Cardiac fibroblast (primary cell): ENCODE results near the gene TMEM38A.
"Not testable (repeated sequence)": the region's sequence is repeated elsewhere in the genome, so short reads cannot be mapped to it uniquely, and the experiment has no call there.

Source experiments
- DNase-seq, 2 donors: peaks; one replicate each; pipeline versions ENCODE4 v3.0.0 to v3.0.0-alpha.2; 2010; ENCODE audit warnings: low read depth in 2 of 2
- H3K4me3 ChIP-seq, 2 donors: replicated peaks in 1 of 2; 1 replicate in 1 of 2; 2 replicates in 1 of 2; pipeline ENCODE4 v1.5.1; 2011; ENCODE audit warnings: low read depth in 2 of 2, low read length in 2 of 2, mild to moderate bottlenecking in 2 of 2, moderate library complexity in 1 of 2
- CTCF ChIP-seq: IDR thresholded peaks from one replicate; pipeline ENCODE4 v1.5.1; 2011; ENCODE audit warnings: low read depth, mild to moderate bottlenecking, low read length, inconsistent platforms

The TMEM38A gene

GRCh38 chr19:16650821-16651220 lies 10.1 kb upstream of the TMEM38A start:
- no peak for DNase-seq
- H3K4me3 ChIP-seq: no peak overlapping the region
- no peak for TF ChIP-seq CTCF

- not testable (repeated sequence) for DNase-seq, H3K4me3 ChIP-seq
Observed at GRCh38 chr19:16651421-16652188, 9.3 kb upstream of the TMEM38A start.

- no peak for DNase-seq
- no peak overlapping the region for H3K4me3 ChIP-seq
- no peak for TF ChIP-seq CTCF
Observed at GRCh38 chr19:16652854-16653253, 8.1 kb upstream of the TMEM38A start.

GRCh38 chr19:16654140-16654539 lies 6.8 kb upstream of the TMEM38A start:
- peak in 1 of 2 donors; percentile 20 for DNase-seq
- TF ChIP-seq CTCF: no peak
- H3K4me3 ChIP-seq: no peak overlapping the region

GRCh38 chr19:16654627-16655026 lies 6.3 kb upstream of the TMEM38A start:
- TF ChIP-seq CTCF: no peak
- DNase-seq: peak in 1 of 2 donors; percentile 53
- H3K4me3 ChIP-seq: no peak overlapping the region

GRCh38 chr19:16655727-16656126 lies 5.2 kb upstream of the TMEM38A start:
- TF ChIP-seq CTCF: no peak
- no peak for DNase-seq
- H3K4me3 ChIP-seq: no peak overlapping the region

GRCh38 chr19:16657384-16657783 lies 3.6 kb upstream of the TMEM38A start:
- no peak overlapping the region for H3K4me3 ChIP-seq
- DNase-seq: no peak
- no peak for TF ChIP-seq CTCF
